Common myeloid progenitor, CD34-positive (primary cell): ENCODE results near the gene SNX5.
A peak's percentile ranks its signal among the peaks of the same experiment; 100 is the strongest.

ENCODE experiments used
- CTCF ChIA-PET: fragments of 350-600 bp; sonication (Branson Sonifier 250); formaldehyde crosslinking; loops from one replicate; lab custom pipeline; 2021; ENCODE audit warnings: antibody characterized with exemption; lab: Charles Lee
- POLR2A ChIA-PET: fragments of 350-600 bp; sonication (Branson Sonifier 250); formaldehyde crosslinking; loops from one replicate; lab custom pipeline; 2021; ENCODE audit warnings: antibody characterized with exemption; lab: Charles Lee
- DNase-seq, 3 donors: peaks; one replicate each; pipeline versions ENCODE4 v3.0.0 to v3.0.0-alpha.2; 2013
- H3K27ac ChIP-seq, 2 experiments: 1 replicate in 1 of 2; 2 replicates in 1 of 2; pipeline ENCODE4 v1.7.0; 2013; ENCODE audit warnings: inconsistent platforms in 2 of 2, low read length in 2 of 2, mild to moderate bottlenecking in 2 of 2, low read depth in 1 of 2, moderate library complexity in 1 of 2; ENCODE audit not compliant: severe bottlenecking in 2 of 2, insufficient read depth in 1 of 2, poor library complexity in 1 of 2
- H3K27me3 ChIP-seq, 5 experiments: replicated peaks in 2 of 5; 1 replicate in 3 of 5; 2 replicates in 2 of 5; pipeline versions ENCODE4 v1.6.1 to v1.7.0; 2013; ENCODE audit warnings: low read length in 4 of 5, mild to moderate bottlenecking in 2 of 5, moderate library complexity in 2 of 5, inconsistent platforms in 1 of 5; ENCODE audit not compliant: insufficient read depth in 5 of 5, control insufficient read depth in 4 of 5
- H3K36me3 ChIP-seq, 4 experiments: 1 replicate in 2 of 4; 2 replicates in 2 of 4; pipeline versions ENCODE4 v1.6.1 to v1.7.0; 2013; ENCODE audit warnings: low read length in 3 of 4, control low read depth in 1 of 4, mild to moderate bottlenecking in 1 of 4; ENCODE audit not compliant: control insufficient read depth in 4 of 4, insufficient read depth in 4 of 4
- H3K4me1 ChIP-seq, 4 experiments: 1 replicate in 3 of 4; 2 replicates in 1 of 4; pipeline versions ENCODE4 v1.6.1 to v1.7.1; 2013; ENCODE audit warnings: low read length in 3 of 4, mild to moderate bottlenecking in 3 of 4, control low read depth in 1 of 4, inconsistent platforms in 1 of 4, moderate library complexity in 1 of 4; ENCODE audit not compliant: control insufficient read depth in 4 of 4, insufficient read depth in 4 of 4; ENCODE audit errors: control extremely low read depth in 1 of 4
- H3K4me3 ChIP-seq, 7 experiments: 1 replicate in 4 of 7; 2 replicates in 3 of 7; pipeline versions ENCODE4 v1.5.1 to v1.7.0; 2013; ENCODE audit warnings: mild to moderate bottlenecking in 7 of 7, low read length in 6 of 7, moderate library complexity in 6 of 7, inconsistent platforms in 2 of 7, low read depth in 2 of 7, control low read depth in 1 of 7; ENCODE audit not compliant: insufficient read depth in 4 of 7, control insufficient read depth in 1 of 7; ENCODE audit errors: extremely low read depth in 1 of 7
- H3K9me3 ChIP-seq, 5 experiments: 1 replicate in 4 of 5; 2 replicates in 1 of 5; pipeline versions ENCODE4 v1.6.1 to v1.7.1; 2013; ENCODE audit warnings: low read length in 4 of 5, mild to moderate bottlenecking in 2 of 5, inconsistent platforms in 1 of 5, low read depth in 1 of 5, moderate library complexity in 1 of 5; ENCODE audit not compliant: control insufficient read depth in 4 of 5, insufficient read depth in 2 of 5; ENCODE audit errors: control extremely low read depth in 1 of 5
- WGBS: methylation state at CpG from one replicate; pipeline ENCODE4 v1.1.5; 2013; ENCODE audit not compliant: insufficient coverage; 5-methylcytosine and 5-hydroxymethylcytosine counted together

SNX5 gene

DNA sequence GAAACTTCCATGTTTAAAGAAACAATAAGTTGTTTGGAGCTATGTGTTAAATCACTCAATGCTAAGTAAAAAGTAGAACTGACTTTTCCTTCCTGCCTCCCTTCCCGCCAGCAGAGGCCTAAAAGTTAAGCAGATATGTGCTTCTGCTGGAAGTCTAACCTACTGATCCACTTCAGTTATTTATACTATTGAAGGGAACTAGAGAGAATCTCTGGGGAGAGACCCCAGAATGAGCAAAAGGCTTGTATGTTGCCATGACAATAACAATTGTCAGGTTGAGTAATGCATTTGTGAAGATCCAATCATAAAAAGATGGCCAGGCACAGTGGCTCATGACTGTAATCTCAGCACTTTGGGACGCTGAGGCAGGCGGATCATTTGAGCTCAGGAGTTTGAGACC is 25.0 kb upstream of the SNX5 start:
- POLR2A ChIA-PET = interaction anchor here (1.0 kb wide), 1 partner anchor 25 kb away, joined by 3 read pairs; the partner anchor contains the start of genes MGME1 and SNX5
- H3K4me3 ChIP-seq = no peak overlapping the region
- CTCF ChIA-PET = interaction anchor here (1.1 to 5.3 kb wide), 5 partner anchors 11 to 489 kb away, joined by 3 to 27 read pairs (median 4); partner anchors contain the start of gene RRBP1
- peaks cover 5 to 21% (median 11%) of the 10 kb centered on the region in 4 experiments for H3K4me1 ChIP-seq
- H3K27me3 ChIP-seq = no peaks in the 10 kb centered on the region
- WGBS = no CpG with 5 or more reads among the region's 3 CpGs
- H3K36me3 ChIP-seq = peaks cover 4 to 22% (median 12%) of the 10 kb centered on the region in 4 experiments
- H3K27ac ChIP-seq = no peak overlapping the region
- no peaks in the 10 kb centered on the region for H3K9me3 ChIP-seq
- DNase-seq = no peak

DNA sequence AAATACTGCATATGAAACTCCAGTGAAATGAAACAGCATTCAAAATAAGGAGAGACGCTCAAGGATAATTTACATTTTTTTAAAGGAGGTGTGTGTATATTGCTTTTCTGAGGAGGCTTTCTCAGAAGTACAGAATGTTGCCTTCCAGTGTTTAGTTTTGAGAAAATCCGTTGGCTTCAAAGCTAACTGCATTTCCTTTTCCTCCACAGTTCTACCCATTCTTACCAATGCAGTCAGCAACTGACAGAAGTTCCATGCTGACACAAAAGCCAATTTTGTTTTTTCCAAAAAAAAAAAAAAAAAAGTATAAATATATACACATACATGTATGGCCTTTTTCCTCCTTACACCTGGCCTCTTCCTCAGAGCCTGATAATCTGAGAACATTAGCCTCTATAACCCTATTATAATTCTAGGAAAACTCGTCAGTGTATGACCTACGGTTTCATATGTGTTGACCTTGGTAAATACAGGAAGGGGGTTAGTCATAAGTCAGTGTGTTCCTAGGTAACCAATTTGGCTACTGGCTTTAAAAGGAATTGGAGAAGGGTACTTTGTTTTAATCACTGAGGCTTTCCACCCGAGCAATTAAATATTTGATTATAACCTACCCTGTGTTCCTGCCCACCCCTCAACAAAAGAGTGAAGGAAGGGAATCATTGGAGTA is 24.4 kb upstream of the SNX5 start:
- POLR2A ChIA-PET = interaction anchor here (1.0 kb wide), 1 partner anchor 24 kb away, joined by 3 read pairs; the partner anchor contains the start of genes MGME1 and SNX5
- 100% methylated on average over 1 of the region's 5 CpGs for WGBS
- peak in 1 of 3 donors; percentile 27 for DNase-seq
- peaks cover 5 to 27% (median 14%) of the 10 kb centered on the region in 4 experiments for H3K36me3 ChIP-seq
- H3K27ac ChIP-seq = no peak overlapping the region
- CTCF ChIA-PET = interaction anchor here (1.1 to 5.3 kb wide), 5 partner anchors 11 to 488 kb away, joined by 3 to 27 read pairs (median 4); partner anchors contain the start of gene RRBP1
- H3K4me3 ChIP-seq = no peak overlapping the region
- H3K9me3 ChIP-seq = no peaks in the 10 kb centered on the region
- H3K4me1 ChIP-seq = peaks cover 5 to 21% (median 11%) of the 10 kb centered on the region in 4 experiments
- H3K27me3 ChIP-seq = no peaks in the 10 kb centered on the region

DNA sequence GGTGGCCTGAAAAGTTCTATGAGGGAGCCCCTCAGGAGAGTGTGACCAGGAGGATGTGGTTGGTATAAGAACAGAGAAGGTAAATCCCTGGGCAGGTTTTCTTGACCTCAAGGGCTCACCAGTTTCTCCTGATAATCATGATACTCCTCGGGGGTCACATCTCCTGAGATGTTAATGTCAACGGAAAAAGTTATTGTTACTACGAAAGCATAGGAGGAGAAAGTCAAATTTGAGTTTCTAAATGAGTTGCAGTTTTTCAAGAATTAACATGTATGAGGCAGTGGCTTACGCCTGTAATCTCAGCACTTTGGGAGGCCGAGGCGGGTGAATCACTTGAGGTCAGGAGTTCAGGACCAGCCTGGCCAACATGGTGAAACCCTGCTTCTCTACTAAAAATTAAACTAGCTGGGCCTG is 23.6 kb upstream of the SNX5 start:
- WGBS = 97% methylated on average over 6 of the region's 6 CpGs
- Histone ChIP-seq H3K27ac (no peak overlapping the region), H3K27me3 (no peaks in the 10 kb centered on the region), H3K36me3 (peaks cover 6 to 30% (median 16%) of the 10 kb centered on the region in 4 experiments), H3K9me3 (no peaks in the 10 kb centered on the region), H3K4me3 (no peak overlapping the region), H3K4me1 (peaks cover 3 to 17% (median 10%) of the 10 kb centered on the region in 4 experiments)
- POLR2A ChIA-PET = no interaction called here
- no peak for DNase-seq
- CTCF ChIA-PET = interaction anchor here (1.7 to 5.3 kb wide), 3 partner anchors 10 to 488 kb away, joined by 4 to 27 read pairs (median 5); no protein-coding TSS in a partner anchor

DNA sequence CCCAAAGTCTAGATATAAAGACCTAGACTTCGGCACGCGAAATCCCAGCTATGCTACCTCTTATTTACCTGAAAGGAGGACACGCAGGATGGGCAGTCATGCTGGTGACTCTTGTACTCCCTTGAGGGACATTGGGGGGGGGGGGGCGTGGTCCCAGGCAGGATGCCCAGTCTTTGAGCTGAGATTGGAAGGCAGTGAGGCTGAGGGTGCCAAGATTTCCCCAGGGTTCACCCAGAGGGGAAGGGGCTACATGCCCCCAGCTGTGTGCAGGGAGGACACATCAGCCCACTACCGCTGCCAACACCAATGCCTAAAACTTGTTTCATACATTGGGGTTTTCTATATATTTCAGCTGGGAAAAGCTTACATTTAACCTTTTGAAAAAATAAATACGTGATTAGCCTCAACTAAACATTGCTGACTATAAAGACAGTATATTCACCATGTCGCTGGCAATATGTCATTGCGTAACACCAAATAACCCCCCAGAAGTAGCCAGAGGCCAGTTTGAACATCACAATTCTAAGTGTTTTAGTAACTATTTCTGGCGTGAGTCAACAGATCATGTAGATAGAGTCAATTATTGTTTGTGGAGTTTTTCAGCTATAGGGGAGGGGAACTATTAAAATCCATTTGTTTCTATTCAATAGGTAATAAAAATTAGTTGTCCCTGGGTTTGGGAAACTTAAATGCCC is 21.8 kb upstream of the SNX5 start:
- no peaks in the 10 kb centered on the region for H3K9me3 ChIP-seq
- peaks cover 6 to 42% (median 17%) of the 10 kb centered on the region in 4 experiments for H3K36me3 ChIP-seq
- H3K4me1 ChIP-seq = peaks cover 0 to 13% (median 5%) of the 10 kb centered on the region in 4 experiments
- H3K27me3 ChIP-seq = no peaks in the 10 kb centered on the region
- DNase-seq = no peak
- WGBS = 100% methylated on average over 3 of the region's 10 CpGs
- POLR2A ChIA-PET = no interaction called here
- H3K27ac ChIP-seq = no peak overlapping the region
- H3K4me3 ChIP-seq = no peak overlapping the region
- CTCF ChIA-PET = interaction anchor here (0.8 to 1.7 kb wide), 4 partner anchors 12 to 31 kb away, joined by 3 to 5 read pairs (median 3); no protein-coding TSS in a partner anchor

DNA sequence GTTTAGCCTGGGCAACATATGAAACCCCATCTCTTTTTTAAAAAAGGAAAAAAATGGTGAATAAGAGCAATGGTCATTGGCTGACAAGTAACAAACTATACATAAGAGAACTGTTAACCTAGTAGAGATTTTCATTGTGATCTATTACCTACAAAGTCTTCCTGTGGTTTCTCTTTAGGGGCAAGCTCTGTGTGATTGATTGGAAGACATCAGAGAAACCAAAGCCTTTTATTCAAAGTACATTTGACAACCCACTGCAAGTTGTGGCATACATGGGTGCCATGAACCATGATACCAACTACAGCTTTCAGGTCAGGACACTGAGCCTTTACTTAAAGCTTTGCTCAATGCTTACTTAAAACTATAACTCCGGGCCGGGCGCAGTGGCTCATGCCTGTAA is 19.4 kb upstream of the SNX5 start:
- WGBS = 100% methylated on average over 3 of the region's 3 CpGs
- ChIA-PET POLR2A (interaction anchor here (1.2 kb wide), 1 partner anchor 17 kb away, joined by 3 read pairs; no protein-coding TSS in a partner anchor), CTCF (interaction anchor here (0.9 to 2.5 kb wide), 5 partner anchors 12 to 483 kb away, joined by 3 to 7 read pairs (median 3); no protein-coding TSS in a partner anchor)
- no peaks in the 10 kb centered on the region for H3K9me3 ChIP-seq
- no peak for DNase-seq
- no peak overlapping the region for H3K4me3 ChIP-seq
- no peak overlapping the region for H3K27ac ChIP-seq
- H3K36me3 ChIP-seq = peaks cover 6 to 45% (median 19%) of the 10 kb centered on the region in 4 experiments
- no peaks in the 10 kb centered on the region for H3K27me3 ChIP-seq
- H3K4me1 ChIP-seq = peaks cover 0 to 6% (median 2%) of the 10 kb centered on the region in 4 experiments

DNA sequence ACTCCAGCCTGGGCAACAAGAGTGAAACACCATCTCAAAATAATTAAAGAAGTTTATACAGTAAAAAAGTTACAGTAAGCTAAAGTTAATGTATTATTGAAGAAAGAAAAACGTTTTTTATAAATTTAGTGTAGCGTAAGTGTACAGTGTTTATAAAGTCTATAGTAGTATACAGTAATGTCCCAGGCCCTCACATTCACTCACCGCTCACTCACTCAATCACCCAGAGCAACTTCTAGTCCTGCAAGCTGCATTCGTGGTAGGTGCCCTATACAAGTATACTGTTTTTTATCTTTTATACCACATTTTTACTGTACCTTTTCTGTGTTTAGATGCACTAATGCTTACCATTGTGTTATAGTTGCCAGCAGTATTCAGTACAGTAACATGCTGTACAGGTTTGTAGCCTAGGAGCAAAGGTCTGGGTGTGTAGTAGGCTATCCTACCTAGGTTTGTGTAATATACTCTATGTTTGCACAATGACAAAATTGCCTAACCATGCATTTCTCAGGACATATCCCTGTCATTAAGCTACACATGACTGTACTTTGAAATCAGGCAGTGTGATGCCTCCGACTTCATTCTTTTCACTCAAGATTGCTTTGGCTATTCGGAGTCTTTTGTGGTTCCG is 16.9 kb upstream of the SNX5 start:
- ChIA-PET POLR2A (no interaction called here), CTCF (interaction anchor here (0.6 to 1.1 kb wide), 3 partner anchors 9 to 46 kb away, joined by 3 read pairs; no protein-coding TSS in a partner anchor)
- peaks cover 5 to 45% (median 26%) of the 10 kb centered on the region in 4 experiments for H3K36me3 ChIP-seq
- no peak overlapping the region for H3K27ac ChIP-seq
- no peaks in the 10 kb centered on the region for H3K4me1 ChIP-seq
- no peak for DNase-seq
- H3K9me3 ChIP-seq = no peaks in the 10 kb centered on the region
- no peak overlapping the region for H3K4me3 ChIP-seq
- 100% methylated on average over 1 of the region's 7 CpGs for WGBS
- H3K27me3 ChIP-seq = no peaks in the 10 kb centered on the region
